NCI-H774 (cell line): Measurements from ENCODE around the gene RGL4.

ENCODE experiments used
- DNase-seq: peaks from one replicate; lab custom pipeline; 2025; lab: John Stamatoyannopoulos, UW

The RGL4 gene

GRCh38 chr22:23681026-23681809 is 9.6 kb upstream of the RGL4 start:
- no peak for DNase-seq

GRCh38 chr22:23682077-23682476 is 8.7 kb upstream of the RGL4 start:
- DNase-seq, result no peak

GRCh38 chr22:23682827-23683355 is 7.9 kb upstream of the RGL4 start:
- DNase-seq, result no peak

- DNase-seq, result no peak
These were observed 7.3 kb upstream of the RGL4 start for GRCh38 chr22:23683545-23683944.

GRCh38 chr22:23684026-23684425 is 6.8 kb upstream of the RGL4 start:
- DNase-seq, result no peak

GRCh38 chr22:23684561-23685031 is 6.2 kb upstream of the RGL4 start:
- no peak for DNase-seq

GRCh38 chr22:23685205-23685784 is 5.5 kb upstream of the RGL4 start:
- no peak for DNase-seq

- no peak for DNase-seq
These were observed 4.3 kb upstream of the RGL4 start for GRCh38 chr22:23686416-23687024.

GRCh38 chr22:23688121-23688520 is 2.7 kb upstream of the RGL4 start:
- no peak for DNase-seq

- no peak for DNase-seq
These were observed 2.2 kb upstream of the RGL4 start for GRCh38 chr22:23688571-23688970.

- no peak for DNase-seq
These were observed 1.4 kb upstream of the RGL4 start for GRCh38 chr22:23689414-23689813.

GRCh38 chr22:23691748-23692423 is 1.1 kb downstream of the RGL4 start:
- DNase-seq, result no peak

GRCh38 chr22:23692598-23693291 is 1.9 kb downstream of the RGL4 start:
- no peak for DNase-seq

GRCh38 chr22:23693979-23694680 is 3.3 kb downstream of the RGL4 start:
- no peak for DNase-seq

- DNase-seq, result no peak
These were observed 4.3 kb downstream of the RGL4 start for GRCh38 chr22:23695141-23695540.

- DNase-seq, result no peak
These were observed 4.9 kb downstream of the RGL4 start for GRCh38 chr22:23695571-23696325.

- DNase-seq, result no peak
These were observed 5.6 kb downstream of the RGL4 start for GRCh38 chr22:23696326-23696851.

- no peak for DNase-seq
These were observed 6.5 kb downstream of the RGL4 start for GRCh38 chr22:23697031-23697970.

GRCh38 chr22:23698094-23698493 is 7.3 kb downstream of the RGL4 start:
- no peak for DNase-seq
